Keratinocyte (primary cell): Measurements from ENCODE around the gene MLPH. TPM values are rescaled to one million over a fixed set of nuclear protein-coding genes. Genes with fewer than 3 reads are reported as not detected.

ENCODE experiments used
- DNase-seq: peaks from one replicate; pipeline ENCODE4 v3.0.0-alpha.2; 2011; ENCODE audit warnings: low read depth, missing footprints, low spot score
- FAIRE-seq: peaks from 2 replicates; lab custom pipeline; 2011; peaks lifted over from hg19 to GRCh38; lab: Jason Lieb, UNC
- H2AFZ ChIP-seq: 2 replicates; pipeline ENCODE4 v1.6.0; 2012; ENCODE audit warnings: low read length, control low read depth, inconsistent platforms; ENCODE audit not compliant: control insufficient read depth
- H3K27ac ChIP-seq: 2 replicates; pipeline ENCODE4 v1.5.1; 2011; ENCODE audit warnings: low read length; ENCODE audit not compliant: control insufficient read depth, insufficient read depth
- H3K27me3 ChIP-seq: 3 replicates; pipeline ENCODE4 v1.6.0; 2011; ENCODE audit warnings: low read length; ENCODE audit not compliant: control insufficient read depth, insufficient read depth; ENCODE audit errors: extremely low read depth
- H3K36me3 ChIP-seq, 2 experiments: 2 replicates in 1 of 2; 3 replicates in 1 of 2; pipeline ENCODE4 v1.5.1; 2011; ENCODE audit warnings: low read length in 2 of 2, mild to moderate bottlenecking in 1 of 2; ENCODE audit not compliant: control insufficient read depth in 2 of 2, insufficient read depth in 2 of 2; ENCODE audit errors: extremely low read depth in 1 of 2
- H3K4me1 ChIP-seq: 3 replicates; pipeline ENCODE4 v1.5.1; 2011; ENCODE audit warnings: low read length; ENCODE audit not compliant: control insufficient read depth, insufficient read depth; ENCODE audit errors: extremely low read depth
- H3K4me2 ChIP-seq: 3 replicates; pipeline ENCODE4 v1.6.0; 2011; ENCODE audit warnings: low read depth, low read length; ENCODE audit not compliant: control insufficient read depth, insufficient read depth; ENCODE audit errors: extremely low read depth
- H3K4me3 ChIP-seq, 3 experiments: fragments of 200-600 bp in 1 of 3; sonication (generic) in 1 of 3; 2 replicates in 2 of 3; 3 replicates in 1 of 3; pipeline ENCODE4 v1.5.1; 2011 to 2016; ENCODE audit warnings: low read length in 3 of 3, mild to moderate bottlenecking in 3 of 3, control low read depth in 2 of 3, inconsistent platforms in 1 of 3, low read depth in 1 of 3, mixed read lengths in 1 of 3, mixed run types in 1 of 3, moderate library complexity in 1 of 3; ENCODE audit not compliant: control insufficient read depth in 2 of 3, insufficient read depth in 2 of 3; ENCODE audit errors: extremely low read depth in 1 of 3
- H3K79me2 ChIP-seq: 2 replicates; pipeline ENCODE4 v1.6.0; 2012; ENCODE audit warnings: low read length; ENCODE audit not compliant: control insufficient read depth, insufficient read depth
- H3K9ac ChIP-seq: 3 replicates; pipeline ENCODE4 v1.6.0; 2011; ENCODE audit warnings: low read length; ENCODE audit not compliant: control insufficient read depth, insufficient read depth; ENCODE audit errors: extremely low read depth
- H3K9me1 ChIP-seq: 3 replicates; pipeline ENCODE4 v1.6.0; 2011; ENCODE audit warnings: low read length; ENCODE audit not compliant: control insufficient read depth, insufficient read depth; ENCODE audit errors: extremely low read depth
- H3K9me3 ChIP-seq: 2 replicates; pipeline ENCODE4 v1.5.1; 2012; ENCODE audit warnings: low read depth, low read length; ENCODE audit not compliant: control insufficient read depth
- H4K20me1 ChIP-seq: 3 replicates; pipeline ENCODE4 v1.6.0; 2011; ENCODE audit warnings: low read length; ENCODE audit not compliant: control insufficient read depth, insufficient read depth; ENCODE audit errors: extremely low read depth
- CTCF ChIP-seq, 3 experiments: IDR thresholded peaks in 1 of 3; conservative IDR thresholded peaks in 1 of 3; optimal IDR thresholded peaks in 1 of 3; 2 replicates in 2 of 3; 3 replicates in 1 of 3; pipeline versions ENCODE3 to v1.5.1; 2011; ENCODE audit warnings: low read length in 3 of 3, mild to moderate bottlenecking in 3 of 3, moderate library complexity in 2 of 3, control low read depth in 1 of 3, inconsistent platforms in 1 of 3; ENCODE audit not compliant: insufficient read depth in 2 of 3; ENCODE audit errors: extremely low read depth in 1 of 3
- EZH2 ChIP-seq: IDR thresholded peaks from one replicate; pipeline ENCODE4 v1.6.1; 2012; ENCODE audit warnings: inconsistent platforms, mild to moderate bottlenecking, low read length, moderate library complexity
- dilution Hi-C: fragments of 300-500 bp; cut with MboI; formaldehyde crosslinking; loops from one replicate; pipeline ENCODE4 v1.7.0; 2020; ENCODE audit warnings: low sequenced_read_pairs; ENCODE audit not compliant: extremely low pct_ligation_motif_present
- polyA plus RNA-seq, 5 experiments: library from polyadenylated mRNA; depleted of rRNA in 3 of 5; stranded (reverse) in 3 of 5; stranded (forward) in 1 of 5; unstranded in 1 of 5; fragments of >200 nt; gene quantifications; 1 replicate in 1 of 5; 2 replicates in 3 of 5; 3 replicates in 1 of 5; pipeline versions ENCODE4 v1.2.1 to v1.2.3, GENCODE V29; 2011 to 2012; ENCODE audit warnings: missing spikeins in 2 of 5, low read depth in 1 of 5, low replicate concordance in 1 of 5

The MLPH gene
- polyA plus RNA-seq, 1 donor (not counting 4 experiments of a cell fraction or from before 2014, with no cell fraction given), result 0.67 TPM

GRCh38 chr2:237596520-237597195 is 109.6 kb downstream of the MLPH start:
- Histone ChIP-seq H3K79me2 (no peaks in the 10 kb centered on the region), H3K9me3 (no peaks in the 10 kb centered on the region), H3K4me3 (no peak overlapping the region), H3K9ac (no peak overlapping the region), H2AFZ (no peak overlapping the region), H4K20me1 (no peaks in the 10 kb centered on the region), H3K4me2 (no peak overlapping the region), H3K27ac (no peak overlapping the region), H3K4me1 (peaks cover 4% of the 10 kb centered on the region), H3K27me3 (peaks cover 3% of the 10 kb centered on the region), H3K36me3 (no peaks in the 10 kb centered on the region), H3K9me1 (no peaks in the 10 kb centered on the region)
- FAIRE-seq, result no peak
- DNase-seq, result no peak
- dilution Hi-C loops, result no loop called here
- TF ChIP-seq CTCF (optimal IDR thresholded peaks at IDR 0.05 in 1 of 3, IDR thresholded peaks at IDR 0.05 in 1 of 3, conservative IDR thresholded peaks at IDR 0.05 in 1 of 3; ENCODE audit: extremely low read depth in 1 of 3, insufficient read depth in 2 of 3, low read length in 3 of 3) (no peak), EZH2 (no peak)

- Histone ChIP-seq H2AFZ (no peak overlapping the region), H3K27me3 (peaks cover 5% of the 10 kb centered on the region), H3K4me1 (peaks cover 2% of the 10 kb centered on the region), H3K9ac (no peak overlapping the region), H3K79me2 (no peaks in the 10 kb centered on the region), H3K9me3 (no peaks in the 10 kb centered on the region), H3K36me3 (no peaks in the 10 kb centered on the region), H3K27ac (no peak overlapping the region), H4K20me1 (no peaks in the 10 kb centered on the region), H3K9me1 (no peaks in the 10 kb centered on the region), H3K4me3 (no peak overlapping the region), H3K4me2 (no peak overlapping the region)
- TF ChIP-seq CTCF (optimal IDR thresholded peaks at IDR 0.05 in 1 of 3, IDR thresholded peaks at IDR 0.05 in 1 of 3, conservative IDR thresholded peaks at IDR 0.05 in 1 of 3; ENCODE audit: extremely low read depth in 1 of 3, insufficient read depth in 2 of 3, low read length in 3 of 3), result no peak
- TF ChIP-seq EZH2, result no peak
- DNase-seq (no peak), FAIRE-seq (no peak)
- dilution Hi-C loops, result no loop called here
These were observed 110.4 kb downstream of the MLPH start for GRCh38 chr2:237597196-237598145.
